Adrenal gland (tissue), 12 donors: Measurements from ENCODE around the gene C2CD4B. TPM values are rescaled to one million over a fixed set of nuclear protein-coding genes. Genes with fewer than 3 reads are reported as not detected.

Experiments used
- DNase-seq, 7 donors: peaks; one replicate each; pipeline ENCODE4 v3.0.0-alpha.2; 2019 to 2020
- H3K27ac ChIP-seq, 5 donors: fragments of 200-600 bp; sonication (generic) in 4 of 5; 1 replicate in 3 of 5; 2 replicates in 2 of 5; pipeline versions ENCODE4 v1.5.1 to v1.8.0; 2016 to 2020; ENCODE audit warnings: mild to moderate bottlenecking in 1 of 5
- H3K27me3 ChIP-seq: fragments of 200-600 bp; 2 replicates; pipeline ENCODE4 v1.8.0; 2021
- H3K36me3 ChIP-seq, 2 donors: fragments of 200-600 bp; replicated peaks in 1 of 2; 1 replicate in 1 of 2; 2 replicates in 1 of 2; pipeline versions ENCODE4 v1.5.1 to v1.8.0; 2018 to 2022
- H3K4me1 ChIP-seq, 2 donors: fragments of 200-600 bp; replicated peaks in 1 of 2; 1 replicate in 1 of 2; 2 replicates in 1 of 2; pipeline versions ENCODE4 v1.5.1 to v1.8.0; 2018 to 2021
- H3K4me3 ChIP-seq, 4 donors: fragments of 200-600 bp; sonication (generic) in 3 of 4; one replicate each; pipeline ENCODE4 v1.5.1; 2016 to 2018
- H3K9me3 ChIP-seq, 3 donors: fragments of 200-600 bp; sonication (generic) in 1 of 3; replicated peaks in 1 of 3; 1 replicate in 2 of 3; 2 replicates in 1 of 3; pipeline versions ENCODE4 v1.5.1 to v1.8.0; 2016 to 2021
- CTCF ChIP-seq, 6 experiments: fragments of 450-650 bp in 4 of 6; fragments of 200-600 bp in 2 of 6; sonication (generic) in 1 of 6; IDR thresholded peaks; 1 replicate in 5 of 6; 2 replicates in 1 of 6; pipeline versions ENCODE4 v1.5.1 to v1.8.0; 2016 to 2021; ENCODE audit warnings: antibody characterized with exemption in 6 of 6, mild to moderate bottlenecking in 2 of 6, moderate library complexity in 1 of 6
- POLR2A ChIP-seq, 2 donors: fragments of 450-650 bp; IDR thresholded peaks; one replicate each; pipeline ENCODE4 v1.6.1; 2017; ENCODE audit warnings: antibody characterized with exemption in 2 of 2, mild to moderate bottlenecking in 2 of 2, moderate library complexity in 1 of 2
- WGBS, 4 donors: extraction: QIAGEN DNeasy Blood & Tissue Kit in 2 of 4; methylation state at CpG; one replicate each; pipeline versions ENCODE4 v1.1.5 to v1.1.7; 2013 to 2017; 5-methylcytosine and 5-hydroxymethylcytosine counted together
- intact Hi-C, 2 donors: fragments of 100-400 bp; cut with DNase I; formaldehyde crosslinking; loops; one replicate each; pipeline versions ENCODE4 v1.14.1 to v1.15.0; 2022 to 2023
- polyA plus RNA-seq, 3 donors: library from polyadenylated mRNA; stranded (reverse); fragments of 200-250 nt in 2 of 3; fragments of 350-450 nt in 1 of 3; fragmentation: Illumina TruSeq in 1 of 3; extraction: RNeasy Lipid Tissue Mini Kit (QIAGEN cat#74804) in 1 of 3; gene quantifications; one replicate each; pipeline ENCODE4 v1.2.3, GENCODE V29; 2013 to 2014
- total RNA-seq, 9 donors: library from RNA; depleted of rRNA in 4 of 9; stranded (reverse); fragments of >200 nt in 4 of 9; fragments of 120-200 nt in 1 of 9; fragmentation: NEBNext Ultra II Directional in 1 of 9; extraction: Animal tissue kit (Norgen Biotek cat#: 25700) in 1 of 9; gene quantifications; one replicate each; pipeline versions ENCODE4 v1.1.0 to v1.2.4, GENCODE V29; 2013 to 2023
- donor health status: healthy with polysubstance abuse.
- donor health status: Bipolar disorder and iron deficiency.
- donor health status: DM: yes; HTN: yes; CAD: no.
- donor health status: DM: no; HTN: no; CAD: no.
- donor health status: DM: no; HTN: no; CAD: no.
- donor health status: DM: yes; HTN: yes; CAD: no.

The C2CD4B gene
- total and polyA plus RNA-seq, 12 donors = 0.61 to 3.6 (median 1.3) TPM; not detected in 3

GRCh38 chr15:62163397-62164013 is 1.6 kb downstream of the C2CD4B start:
- Histone ChIP-seq H3K36me3 (no peaks in the 10 kb centered on the region), H3K27ac (peak overlapping the region in 1 of 5 donors; percentile 54), H3K4me3 (peak overlapping the region in 1 of 4 donors; percentile 42), H3K9me3 (no peaks in the 10 kb centered on the region), H3K4me1 (no peaks in the 10 kb centered on the region), H3K27me3 (peaks cover 47% of the 10 kb centered on the region)
- no peak for DNase-seq
- WGBS, 4 donors = 26 to 48% (median 30%) methylated on average over 15 to 29 of the region's 29 CpGs
- intact Hi-C loops = no loop called here
- TF ChIP-seq CTCF (IDR thresholded peaks at IDR 0.05) (no peak), POLR2A (IDR thresholded peaks at IDR 0.05) (no peak)

GRCh38 chr15:62153228-62153627 is 11.9 kb downstream of the C2CD4B start:
- intact Hi-C loops = no loop called here
- no peak overlapping the region for H3K4me3 ChIP-seq
- no peaks in the 10 kb centered on the region for H3K4me1 ChIP-seq
- no peaks in the 10 kb centered on the region for H3K27me3 ChIP-seq
- peaks cover 0 to 4% (median 0%) of the 10 kb centered on the region in 3 donors for H3K9me3 ChIP-seq
- no peak for DNase-seq
- TF ChIP-seq CTCF (IDR thresholded peaks at IDR 0.05) = no peak
- TF ChIP-seq POLR2A (IDR thresholded peaks at IDR 0.05) = no peak
- no peaks in the 10 kb centered on the region for H3K36me3 ChIP-seq
- 67 to 77% (median 72%) methylated on average over 4 of the region's 4 CpGs for WGBS, 4 donors
- H3K27ac ChIP-seq = no peak overlapping the region

- DNase-seq = no peak
- H3K9me3 ChIP-seq = no peaks in the 10 kb centered on the region
- TF ChIP-seq POLR2A (IDR thresholded peaks at IDR 0.05) = no peak
- TF ChIP-seq CTCF (IDR thresholded peaks at IDR 0.05) = no peak
- H3K4me3 ChIP-seq = no peak overlapping the region
- no peaks in the 10 kb centered on the region for H3K27me3 ChIP-seq
- intact Hi-C loops = no loop called here
- no peaks in the 10 kb centered on the region for H3K36me3 ChIP-seq
- no peaks in the 10 kb centered on the region for H3K4me1 ChIP-seq
- H3K27ac ChIP-seq = no peak overlapping the region
Measured at GRCh38 chr15:62150445-62150844, 14.6 kb downstream of the C2CD4B start.

GRCh38 chr15:62149729-62150128 is 15.4 kb downstream of the C2CD4B start:
- Histone ChIP-seq H3K4me1 (no peaks in the 10 kb centered on the region), H3K27me3 (no peaks in the 10 kb centered on the region), H3K27ac (no peak overlapping the region), H3K36me3 (no peaks in the 10 kb centered on the region), H3K9me3 (no peaks in the 10 kb centered on the region), H3K4me3 (no peak overlapping the region)
- TF ChIP-seq POLR2A (IDR thresholded peaks at IDR 0.05) (no peak), CTCF (IDR thresholded peaks at IDR 0.05) (no peak)
- DNase-seq = no peak
- intact Hi-C loops = no loop called here
- WGBS, 4 donors = 88 to 96% (median 92%) methylated on average over 6 of the region's 6 CpGs
